ENCODE measurements around the gene RAP1B.

The RAP1B gene

GRCh38 chr12:68617160-68617926, 6.6 kb downstream of the RAP1B start:
- no peaks in the 10 kb centered on the region; the same call in 1 of the 2 replicates for H3K36me3 ChIP-seq (replicated peaks)
- H3K4me3 ChIP-seq = no peak overlapping the region
- in situ Hi-C loops (cut with MboI; ENCODE audit: low sequenced_read_pairs) = no loop called here
- H3K4me1 ChIP-seq = peaks cover 29% of the 10 kb centered on the region
- H3K27me3 ChIP-seq (ENCODE audit: low read depth) = no peaks in the 10 kb centered on the region
- no peak for DNase-seq (ENCODE audit: low spot score in 2 of 2)
- no peaks in the 10 kb centered on the region for H3K9me3 ChIP-seq

- Histone ChIP-seq H3K4me1 (peaks cover 10% of the 10 kb centered on the region), H3K27me3 (ENCODE audit: low read depth) (no peaks in the 10 kb centered on the region), H3K4me3 (no peak overlapping the region), H3K9me3 (no peaks in the 10 kb centered on the region; the same call in 1 of the 2 replicates), H3K36me3 (replicated peaks) (peaks cover under 1% of the 10 kb centered on the region)
- no peak for DNase-seq (ENCODE audit: low spot score in 2 of 2)
- in situ Hi-C loops (cut with MboI; ENCODE audit: low sequenced_read_pairs) = no loop called here
Measured at GRCh38 chr12:68619541-68619940, 8.8 kb downstream of the RAP1B start.

GRCh38 chr12:68620519-68621471, 10.1 kb downstream of the RAP1B start:
- no peaks in the 10 kb centered on the region; the same call in 1 of the 2 replicates for H3K9me3 ChIP-seq
- in situ Hi-C loops (cut with MboI; ENCODE audit: low sequenced_read_pairs) = no loop called here
- no peak for DNase-seq (ENCODE audit: low spot score in 2 of 2)

DNA sequence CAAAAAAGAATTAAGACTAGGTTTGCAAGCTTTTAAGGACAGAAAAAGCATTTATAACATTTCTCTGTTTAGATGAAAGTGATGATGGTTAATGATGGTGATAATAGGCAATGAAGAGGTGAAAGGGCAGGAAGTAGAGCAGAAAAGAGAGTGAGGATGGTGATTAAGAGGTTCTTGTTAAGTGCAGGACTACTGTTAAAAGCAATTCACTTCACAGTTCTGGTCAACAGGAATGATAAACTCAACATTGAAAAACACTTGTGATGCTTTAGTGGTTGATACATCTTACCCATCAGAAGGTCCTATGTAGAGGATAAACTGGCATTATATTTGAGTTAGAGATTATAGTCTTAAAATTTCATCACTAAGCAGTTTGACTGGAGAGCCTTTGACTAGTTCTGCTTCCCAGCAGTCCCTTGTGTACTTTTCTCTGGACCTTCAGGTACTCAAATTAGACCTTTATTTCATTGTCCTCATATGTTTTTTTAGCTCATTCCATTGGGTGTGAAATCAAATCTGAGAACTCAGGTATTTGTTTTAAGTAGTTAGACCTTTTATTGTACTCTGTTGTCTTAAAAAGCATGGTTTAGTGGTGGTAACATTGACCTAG, 10.9 kb downstream of the RAP1B start:
- H3K4me3 ChIP-seq = no peak overlapping the region
- peaks cover 15% of the 10 kb centered on the region for H3K36me3 ChIP-seq (replicated peaks)
- H3K27me3 ChIP-seq (ENCODE audit: low read depth) = no peaks in the 10 kb centered on the region
- peaks cover 9% of the 10 kb centered on the region for H3K4me1 ChIP-seq
- in situ Hi-C loops (cut with MboI; ENCODE audit: low sequenced_read_pairs) = no loop called here
- no peak for DNase-seq (ENCODE audit: low spot score in 2 of 2)
- H3K9me3 ChIP-seq = no peaks in the 10 kb centered on the region; the same call in 1 of the 2 replicates

More at GRCh38 chr12:68620519-68621471, 10.1 kb downstream of the RAP1B start:
- no peaks in the 10 kb centered on the region for H3K27me3 ChIP-seq (ENCODE audit: low read depth)
- no peak overlapping the region for H3K4me3 ChIP-seq
- H3K4me1 ChIP-seq = peaks cover 9% of the 10 kb centered on the region
- H3K36me3 ChIP-seq (replicated peaks) = peaks cover 8% of the 10 kb centered on the region

DNA sequence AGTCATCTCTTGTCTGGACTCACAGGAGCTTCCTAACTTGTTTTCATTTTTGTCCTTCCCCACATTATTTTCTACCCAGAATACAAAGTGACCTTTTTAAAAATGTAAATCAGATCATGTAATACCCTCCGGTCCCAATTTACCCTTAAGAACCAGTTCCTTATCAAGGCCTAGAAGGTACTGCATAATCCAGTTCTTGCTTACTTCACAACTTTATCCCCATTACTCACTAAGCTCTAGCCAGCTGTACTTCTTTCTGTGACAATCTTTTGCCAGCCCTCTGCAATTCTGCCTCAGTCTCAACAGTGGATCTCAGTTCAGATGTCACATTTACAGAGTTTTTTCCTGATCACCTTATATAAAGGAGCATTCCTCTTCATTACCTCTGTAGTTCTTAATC, 11.6 kb downstream of the RAP1B start:
- Histone ChIP-seq H3K27me3 (ENCODE audit: low read depth) (no peaks in the 10 kb centered on the region), H3K4me1 (peaks cover 9% of the 10 kb centered on the region), H3K9me3 (no peaks in the 10 kb centered on the region; the same call in 1 of the 2 replicates), H3K4me3 (no peak overlapping the region), H3K36me3 (replicated peaks) (peaks cover 15% of the 10 kb centered on the region)
- in situ Hi-C loops (cut with MboI; ENCODE audit: low sequenced_read_pairs) = no loop called here
- no peak for DNase-seq (ENCODE audit: low spot score in 2 of 2)

DNA sequence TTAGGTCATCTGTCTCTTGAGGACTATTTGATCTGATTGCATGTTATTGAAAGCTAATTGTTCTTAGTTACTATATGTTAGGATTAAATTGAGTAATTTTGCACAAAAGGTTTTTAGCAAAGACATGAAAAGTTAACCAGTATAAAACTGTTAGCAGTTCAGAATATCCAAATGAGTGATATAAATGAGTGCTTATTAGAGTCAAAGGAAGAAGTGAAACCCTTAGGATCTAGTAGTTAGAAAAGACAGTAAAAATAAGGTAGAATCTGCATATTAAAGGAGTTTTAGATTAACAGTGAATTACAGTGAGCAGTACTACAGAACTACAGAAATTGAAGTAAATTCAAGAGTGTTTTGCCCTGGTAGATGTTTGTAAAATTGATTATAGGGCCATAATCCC, 12.4 kb downstream of the RAP1B start:
- Histone ChIP-seq H3K4me3 (no peak overlapping the region), H3K9me3 (no peaks in the 10 kb centered on the region; the same call in 1 of the 2 replicates), H3K4me1 (peaks cover 9% of the 10 kb centered on the region), H3K27me3 (ENCODE audit: low read depth) (no peaks in the 10 kb centered on the region), H3K36me3 (replicated peaks) (peaks cover 18% of the 10 kb centered on the region)
- in situ Hi-C loops (cut with MboI; ENCODE audit: low sequenced_read_pairs) = no loop called here
- no peak for DNase-seq (ENCODE audit: low spot score in 2 of 2)

GRCh38 chr12:68623984-68624383, 13.3 kb downstream of the RAP1B start:
- no peak for DNase-seq (ENCODE audit: low spot score in 2 of 2)
- in situ Hi-C loops (cut with MboI; ENCODE audit: low sequenced_read_pairs) = no loop called here
- peaks cover 9% of the 10 kb centered on the region for H3K4me1 ChIP-seq

DNA sequence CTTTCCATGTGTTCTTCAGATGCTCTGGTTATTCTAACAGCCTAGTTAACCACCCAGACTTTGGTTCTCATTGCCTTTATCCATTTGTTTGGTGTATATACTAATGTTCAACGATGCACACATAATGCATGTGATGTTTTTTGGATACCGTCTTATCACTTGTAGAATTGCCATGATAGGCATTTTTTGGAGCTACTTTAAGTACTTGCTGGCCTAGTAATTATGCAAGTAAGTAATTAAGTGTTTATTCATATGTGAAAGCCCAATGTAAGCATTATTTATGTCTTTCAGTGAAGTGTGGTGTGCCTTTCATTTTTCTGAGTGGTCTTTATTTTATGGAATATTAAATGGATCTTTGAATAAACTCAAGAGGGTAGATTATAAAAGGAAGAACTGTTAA, 14.2 kb downstream of the RAP1B start:
- Histone ChIP-seq H3K4me3 (no peak overlapping the region), H3K4me1 (peaks cover 6% of the 10 kb centered on the region), H3K36me3 (replicated peaks) (peaks cover 22% of the 10 kb centered on the region), H3K27me3 (ENCODE audit: low read depth) (no peaks in the 10 kb centered on the region), H3K9me3 (no peaks in the 10 kb centered on the region; the same call in 1 of the 2 replicates)
- no peak for DNase-seq (ENCODE audit: low spot score in 2 of 2)
- in situ Hi-C loops (cut with MboI; ENCODE audit: low sequenced_read_pairs) = no loop called here

More at GRCh38 chr12:68623984-68624383, 13.3 kb downstream of the RAP1B start:
- no peaks in the 10 kb centered on the region for H3K27me3 ChIP-seq (ENCODE audit: low read depth)
- peaks cover 20% of the 10 kb centered on the region for H3K36me3 ChIP-seq (replicated peaks)
- no peaks in the 10 kb centered on the region; the same call in 1 of the 2 replicates for H3K9me3 ChIP-seq
- H3K4me3 ChIP-seq = no peak overlapping the region

- DNase-seq (ENCODE audit: low spot score in 2 of 2) = no peak
- H3K4me1 ChIP-seq = no peaks in the 10 kb centered on the region
- H3K36me3 ChIP-seq (replicated peaks) = peaks cover 23% of the 10 kb centered on the region
- no peaks in the 10 kb centered on the region for H3K27me3 ChIP-seq (ENCODE audit: low read depth)
- in situ Hi-C loops (cut with MboI; ENCODE audit: low sequenced_read_pairs) = no loop called here
- no peaks in the 10 kb centered on the region; the same call in 1 of the 2 replicates for H3K9me3 ChIP-seq
- H3K4me3 ChIP-seq = no peak overlapping the region
Measured at GRCh38 chr12:68627673-68628319, 17.1 kb downstream of the RAP1B start.

DNA sequence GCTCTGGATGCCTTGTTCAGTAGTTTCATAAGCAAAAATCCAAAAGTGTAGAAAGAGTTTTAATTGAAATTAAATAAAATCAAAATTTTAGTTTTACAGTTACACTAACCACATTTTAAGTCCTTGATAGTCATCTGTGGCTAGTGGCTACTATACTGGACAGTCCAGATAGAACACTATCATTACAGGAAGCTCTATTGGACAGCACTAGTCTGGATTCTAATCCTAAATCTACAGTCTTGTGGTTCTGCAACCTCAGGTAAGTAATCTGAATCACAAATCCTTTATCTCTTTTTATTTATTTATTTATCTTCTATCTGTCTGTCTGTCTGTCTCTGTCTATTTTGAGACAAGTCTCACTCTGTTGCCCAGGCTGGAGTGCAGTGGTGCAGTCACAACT, 18.0 kb downstream of the RAP1B start:
- Histone ChIP-seq H3K9me3 (no peaks in the 10 kb centered on the region; the same call in 1 of the 2 replicates), H3K27me3 (ENCODE audit: low read depth) (no peaks in the 10 kb centered on the region), H3K4me1 (no peaks in the 10 kb centered on the region), H3K36me3 (replicated peaks) (peaks cover 23% of the 10 kb centered on the region), H3K4me3 (no peak overlapping the region)
- in situ Hi-C loops (cut with MboI; ENCODE audit: low sequenced_read_pairs) = no loop called here
- no peak for DNase-seq (ENCODE audit: low spot score in 2 of 2)

DNA sequence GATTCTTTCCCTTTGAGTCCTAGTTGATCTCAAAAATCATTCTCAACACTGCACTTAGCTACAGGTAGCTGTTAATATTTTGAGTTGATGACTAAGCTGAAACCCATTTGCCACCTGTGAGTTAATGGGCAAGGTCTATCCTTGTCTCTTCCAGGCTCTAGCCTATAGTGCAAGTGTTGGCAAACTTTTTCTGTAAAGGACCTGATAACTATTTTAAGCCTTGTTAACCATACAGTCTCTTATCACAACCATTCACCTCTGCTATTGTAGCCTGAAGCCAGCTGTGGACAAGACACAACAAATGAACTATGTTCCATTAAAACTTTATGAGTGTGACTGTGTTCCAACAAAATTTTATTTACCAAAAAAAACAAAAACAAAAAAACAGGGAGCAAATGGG, 19.4 kb downstream of the RAP1B start:
- no peak for DNase-seq (ENCODE audit: low spot score in 2 of 2)
- in situ Hi-C loops (cut with MboI; ENCODE audit: low sequenced_read_pairs) = no loop called here
- Histone ChIP-seq H3K4me3 (no peak overlapping the region), H3K4me1 (no peaks in the 10 kb centered on the region), H3K36me3 (replicated peaks) (peaks cover 17% of the 10 kb centered on the region), H3K27me3 (ENCODE audit: low read depth) (no peaks in the 10 kb centered on the region), H3K9me3 (no peaks in the 10 kb centered on the region; the same call in 1 of the 2 replicates)

- H3K9me3 ChIP-seq = no peaks in the 10 kb centered on the region
- DNase-seq (ENCODE audit: low spot score in 2 of 2) = no peak
- peaks cover 14% of the 10 kb centered on the region for H3K36me3 ChIP-seq (replicated peaks)
- H3K4me3 ChIP-seq = no peak overlapping the region
- no peaks in the 10 kb centered on the region for H3K4me1 ChIP-seq
- in situ Hi-C loops (cut with MboI; ENCODE audit: low sequenced_read_pairs) = no loop called here
- no peaks in the 10 kb centered on the region for H3K27me3 ChIP-seq (ENCODE audit: low read depth)
Measured at GRCh38 chr12:68630598-68630997, 19.9 kb downstream of the RAP1B start.

DNA sequence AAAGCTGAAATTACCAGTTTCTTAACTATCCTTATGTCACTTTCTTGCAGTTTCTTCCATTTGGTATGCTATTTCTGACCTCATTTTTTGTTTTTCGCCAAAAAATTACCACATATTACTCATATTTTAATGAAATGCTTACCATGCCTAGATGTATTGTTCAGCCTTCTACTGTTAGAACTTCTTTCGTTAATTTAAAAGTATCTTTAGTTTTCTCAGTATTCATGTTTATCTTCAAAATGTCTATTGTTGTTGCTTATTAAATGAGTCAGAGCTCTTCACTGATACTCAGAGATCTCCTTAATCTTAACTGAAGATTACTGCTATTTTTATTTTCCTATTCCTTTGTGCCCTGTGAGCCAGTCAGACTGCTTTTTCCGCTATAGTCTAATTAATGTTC, 20.5 kb downstream of the RAP1B start:
- in situ Hi-C loops (cut with MboI; ENCODE audit: low sequenced_read_pairs) = no loop called here
- DNase-seq (ENCODE audit: low spot score in 2 of 2) = no peak
- Histone ChIP-seq H3K36me3 (replicated peaks) (peaks cover 11% of the 10 kb centered on the region), H3K4me1 (no peaks in the 10 kb centered on the region), H3K9me3 (no peaks in the 10 kb centered on the region), H3K27me3 (ENCODE audit: low read depth) (no peaks in the 10 kb centered on the region), H3K4me3 (no peak overlapping the region)
